Activated effector memory CD4-positive, alpha-beta T cell treated with anti-CD3 and anti-CD28 coated beads, Interleukin-2, amount 50 U/mL, for 16 hours (primary cell): Measurements from ENCODE around the gene COL5A2.

Source experiments
- DNase-seq: peaks from one replicate; pipeline ENCODE4 v3.0.0-alpha.2; 2020

The COL5A2 gene

GRCh38 chr2:189144700-189145211 is 34.8 kb downstream of the COL5A2 start:
- DNase-seq, result no peak

GRCh38 chr2:189143925-189144324 is 35.6 kb downstream of the COL5A2 start:
- no peak for DNase-seq

GRCh38 chr2:189142893-189143759 is 36.4 kb downstream of the COL5A2 start:
- peak; percentile 72 for DNase-seq

- DNase-seq, result no peak
These were observed 40.8 kb downstream of the COL5A2 start for GRCh38 chr2:189138800-189139199.

- no peak for DNase-seq
These were observed 42.0 kb downstream of the COL5A2 start for GRCh38 chr2:189137519-189137918.

- DNase-seq, result no peak
These were observed 45.1 kb downstream of the COL5A2 start for GRCh38 chr2:189134485-189134884.

GRCh38 chr2:189131991-189132390 is 47.6 kb downstream of the COL5A2 start:
- DNase-seq, result no peak

GRCh38 chr2:189129971-189130370 is 49.6 kb downstream of the COL5A2 start:
- DNase-seq, result no peak

GRCh38 chr2:189128970-189129369 is 50.6 kb downstream of the COL5A2 start:
- no peak for DNase-seq

- DNase-seq, result no peak
These were observed 51.8 kb downstream of the COL5A2 start for GRCh38 chr2:189127756-189128155.

- DNase-seq, result no peak
These were observed 54.4 kb downstream of the COL5A2 start for GRCh38 chr2:189125195-189125594.

- no peak for DNase-seq
These were observed 55.4 kb downstream of the COL5A2 start for GRCh38 chr2:189124175-189124574.

- no peak for DNase-seq
These were observed 61.2 kb downstream of the COL5A2 start for GRCh38 chr2:189118386-189118785.

- DNase-seq, result no peak
These were observed 62.6 kb downstream of the COL5A2 start for GRCh38 chr2:189116979-189117378.

GRCh38 chr2:189116087-189116486 is 63.5 kb downstream of the COL5A2 start:
- no peak for DNase-seq

GRCh38 chr2:189115126-189115525 is 64.4 kb downstream of the COL5A2 start:
- DNase-seq, result no peak

- no peak for DNase-seq
These were observed 65.6 kb downstream of the COL5A2 start for GRCh38 chr2:189113963-189114362.

GRCh38 chr2:189111063-189111715 is 68.4 kb downstream of the COL5A2 start:
- no peak for DNase-seq

GRCh38 chr2:189109921-189110397 is 69.6 kb downstream of the COL5A2 start:
- DNase-seq, result no peak

GRCh38 chr2:189104934-189105333 is 74.6 kb downstream of the COL5A2 start:
- DNase-seq, result no peak

GRCh38 chr2:189102735-189103134 is 76.8 kb downstream of the COL5A2 start:
- DNase-seq, result no peak

- no peak for DNase-seq
These were observed 81.6 kb downstream of the COL5A2 start for GRCh38 chr2:189097934-189098333.

- no peak for DNase-seq
These were observed 82.7 kb downstream of the COL5A2 start for GRCh38 chr2:189096769-189097447.
